Lower leg skin (tissue), 3 donors: ENCODE measurements around the gene FBXL22.

Source experiments
- CTCF ChIP-seq, 3 donors: fragments of 450-650 bp; IDR thresholded peaks; one replicate each; pipeline ENCODE4 v1.5.1; 2016; ENCODE audit warnings: antibody characterized with exemption in 3 of 3, mild to moderate bottlenecking in 3 of 3, moderate library complexity in 2 of 3
- POLR2A ChIP-seq, 2 donors: fragments of 450-650 bp; IDR thresholded peaks; one replicate each; pipeline ENCODE4 v1.6.1; 2016 to 2017; ENCODE audit warnings: antibody characterized with exemption in 2 of 2, mild to moderate bottlenecking in 1 of 2, moderate library complexity in 1 of 2

- no peak for TF ChIP-seq CTCF (IDR thresholded peaks at IDR 0.05)
- TF ChIP-seq POLR2A (IDR thresholded peaks at IDR 0.05): no peak
These were observed 41.7 kb upstream of the FBXL22 start for GRCh38 chr15:63555507-63555906.
